Suprapubic skin (tissue), 3 donors: ENCODE data around the gene STING1.
"Not testable (repeated sequence)": the region's sequence is repeated elsewhere in the genome, so short reads cannot be mapped to it uniquely, and the experiment has no call there.

Experiments used
- POLR2A ChIP-seq, 2 donors: fragments of 450-650 bp; IDR thresholded peaks; one replicate each; pipeline ENCODE4 v1.6.1; 2017; ENCODE audit warnings: antibody characterized with exemption in 2 of 2, mild to moderate bottlenecking in 2 of 2, moderate library complexity in 2 of 2
- TF ChIP-seq, protein P1 (sequence below), 2 donors: fragments of 200-600 bp in 1 of 2; fragments of 450-650 bp in 1 of 2; sonication (generic) in 1 of 2; IDR thresholded peaks; one replicate each; pipeline ENCODE4 v1.5.1; 2016 to 2019; ENCODE audit warnings: antibody characterized with exemption in 2 of 2, mild to moderate bottlenecking in 1 of 2, moderate library complexity in 1 of 2

GRCh38 chr5:139527896-139528467 is 45.4 kb upstream of the STING1 start:
- TF ChIP-seq POLR2A (IDR thresholded peaks at IDR 0.05) = not testable (repeated sequence)
- TF ChIP-seq, protein P1, sequence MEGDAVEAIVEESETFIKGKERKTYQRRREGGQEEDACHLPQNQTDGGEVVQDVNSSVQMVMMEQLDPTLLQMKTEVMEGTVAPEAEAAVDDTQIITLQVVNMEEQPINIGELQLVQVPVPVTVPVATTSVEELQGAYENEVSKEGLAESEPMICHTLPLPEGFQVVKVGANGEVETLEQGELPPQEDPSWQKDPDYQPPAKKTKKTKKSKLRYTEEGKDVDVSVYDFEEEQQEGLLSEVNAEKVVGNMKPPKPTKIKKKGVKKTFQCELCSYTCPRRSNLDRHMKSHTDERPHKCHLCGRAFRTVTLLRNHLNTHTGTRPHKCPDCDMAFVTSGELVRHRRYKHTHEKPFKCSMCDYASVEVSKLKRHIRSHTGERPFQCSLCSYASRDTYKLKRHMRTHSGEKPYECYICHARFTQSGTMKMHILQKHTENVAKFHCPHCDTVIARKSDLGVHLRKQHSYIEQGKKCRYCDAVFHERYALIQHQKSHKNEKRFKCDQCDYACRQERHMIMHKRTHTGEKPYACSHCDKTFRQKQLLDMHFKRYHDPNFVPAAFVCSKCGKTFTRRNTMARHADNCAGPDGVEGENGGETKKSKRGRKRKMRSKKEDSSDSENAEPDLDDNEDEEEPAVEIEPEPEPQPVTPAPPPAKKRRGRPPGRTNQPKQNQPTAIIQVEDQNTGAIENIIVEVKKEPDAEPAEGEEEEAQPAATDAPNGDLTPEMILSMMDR (IDR thresholded peaks at IDR 0.05) = not testable (repeated sequence)
